GM23338 (cell line): ENCODE results near the gene ASAP2. TPM values are rescaled to one million over a fixed set of nuclear protein-coding genes. Genes with fewer than 3 reads are reported as not detected.

Experiments used
- ATAC-seq: fragments of 200-7000 bp; cut with Tn5 transposase; 3 replicates; pipeline ENCODE4 v1.9.1; 2020
- DNase-seq: peaks from one replicate; pipeline ENCODE4 v3.0.0-alpha.2; 2015; ENCODE audit warnings: low spot score
- H2AFZ ChIP-seq: fragments of 200-600 bp; sonication (generic); 2 replicates; pipeline ENCODE4 v1.8.0; 2016; ENCODE audit warnings: antibody characterized with exemption, mild to moderate bottlenecking, moderate library complexity
- H3F3A ChIP-seq: fragments of 200-600 bp; sonication (generic); replicated peaks from 2 replicates; pipeline ENCODE4 v1.8.0; 2017; ENCODE audit warnings: antibody characterized with exemption, mixed run types, low read depth
- H3K27ac ChIP-seq: fragments of 200-600 bp; sonication (generic); 2 replicates; pipeline ENCODE4 v1.6.1; 2016; ENCODE audit warnings: low read depth
- H3K27me3 ChIP-seq: fragments of 200-600 bp; sonication (generic); 2 replicates; pipeline ENCODE4 v1.8.0; 2016; ENCODE audit warnings: mild to moderate bottlenecking, mixed run types, moderate library complexity; ENCODE audit not compliant: insufficient read depth
- H3K36me3 ChIP-seq: fragments of 200-600 bp; sonication (generic); 2 replicates; pipeline ENCODE4 v1.8.0; 2016; ENCODE audit warnings: mild to moderate bottlenecking; ENCODE audit not compliant: insufficient read depth
- H3K4me1 ChIP-seq: fragments of 200-600 bp; sonication (generic); 2 replicates; pipeline ENCODE4 v1.8.0; 2016; ENCODE audit warnings: mild to moderate bottlenecking, moderate library complexity; ENCODE audit not compliant: insufficient read depth
- H3K4me2 ChIP-seq: fragments of 200-600 bp; sonication (generic); 2 replicates; pipeline ENCODE4 v1.7.1; 2017; ENCODE audit warnings: mixed run types
- H3K4me3 ChIP-seq: fragments of 200-600 bp; sonication (generic); 2 replicates; pipeline ENCODE4 v1.6.1; 2016; ENCODE audit warnings: mixed run types
- H3K79me2 ChIP-seq: fragments of 200-600 bp; sonication (generic); replicated peaks from 2 replicates; pipeline ENCODE4 v1.8.0; 2017; ENCODE audit warnings: mild to moderate bottlenecking; ENCODE audit not compliant: insufficient read depth
- H3K9me2 ChIP-seq: fragments of 200-600 bp; sonication (generic); 2 replicates; pipeline ENCODE4 v1.8.0; 2017; ENCODE audit not compliant: insufficient read depth
- H4K20me1 ChIP-seq: fragments of 200-600 bp; sonication (generic); replicated peaks from 2 replicates; pipeline ENCODE4 v1.8.0; 2017; ENCODE audit warnings: mild to moderate bottlenecking; ENCODE audit not compliant: insufficient read depth
- H3K27ac Mint-ChIP-seq: 2 replicates; pipeline ENCODE4 v1.8.0; 2020; ENCODE audit warnings: inconsistent platforms, mild to moderate bottlenecking, moderate library complexity, mixed read lengths
- H3K27me3 Mint-ChIP-seq: 3 replicates; pipeline ENCODE4 v1.8.0; 2022; ENCODE audit warnings: low read depth, mild to moderate bottlenecking, moderate library complexity, mixed read lengths, inconsistent platforms; ENCODE audit not compliant: insufficient read depth, poor library complexity
- H3K36me3 Mint-ChIP-seq: 3 replicates; pipeline ENCODE4 v1.8.0; 2021; ENCODE audit warnings: low read depth, mild to moderate bottlenecking, inconsistent platforms, moderate library complexity, mixed read lengths
- H3K4me1 Mint-ChIP-seq: 3 replicates; pipeline ENCODE4 v1.8.0; 2020; ENCODE audit warnings: mild to moderate bottlenecking, inconsistent platforms, mixed read lengths
- H3K4me3 Mint-ChIP-seq: 3 replicates; pipeline ENCODE4 v1.8.0; 2021; ENCODE audit warnings: moderate library complexity, mild to moderate bottlenecking, inconsistent platforms, mixed read lengths
- H3K9me3 Mint-ChIP-seq: 3 replicates; pipeline ENCODE4 v1.8.0; 2020; ENCODE audit warnings: moderate library complexity, mild to moderate bottlenecking, inconsistent platforms, mixed read lengths
- CREB1 ChIP-seq: fragments of 250-450 bp; sonication (Bioruptor Pico); IDR thresholded peaks from 2 replicates; pipeline ENCODE4 v1.5.0; 2020; ENCODE audit warnings: low read depth, mild to moderate bottlenecking, moderate library complexity
- ETS1 ChIP-seq: IDR thresholded peaks from 2 replicates; pipeline ENCODE4 v1.6.1; 2016; ENCODE audit warnings: antibody characterized with exemption
- EZH2phosphoT487 ChIP-seq: fragments of 200-600 bp; sonication (generic); IDR thresholded peaks from one replicate; pipeline ENCODE4 v1.8.1; 2018; ENCODE audit warnings: antibody characterized with exemption; ENCODE audit not compliant: unreplicated experiment
- JUNB ChIP-seq: IDR thresholded peaks from one replicate; pipeline ENCODE4 v1.6.1; 2016; ENCODE audit warnings: antibody characterized with exemption; ENCODE audit not compliant: unreplicated experiment
- NANOG ChIP-seq: IDR thresholded peaks from 2 replicates; pipeline ENCODE4 v1.6.1; 2016; ENCODE audit warnings: antibody characterized with exemption, borderline replicate concordance
- ZNF462 ChIP-seq: fragments of 250-450 bp; sonication (Bioruptor Pico); IDR thresholded peaks from 2 replicates; pipeline ENCODE4 v1.5.0; 2020; ENCODE audit warnings: mild to moderate bottlenecking, moderate library complexity
- polyA plus RNA-seq: library from polyadenylated mRNA; unstranded; fragments of >200 nt; fragmentation: Nextera tagmentation; extraction: Ambion mirVana; gene quantifications from 2 replicates; pipeline ENCODE4 v1.2.1, GENCODE V29; 2016
- total RNA-seq: library from RNA; depleted of rRNA; stranded (reverse); fragments of >200 nt; shearing (Covaris generic); gene quantifications from 2 replicates; pipeline ENCODE4 v1.2.3, GENCODE V29; 2014
- TF ChIP-seq, protein P1 (sequence below), 2 experiments: fragments of 200-600 bp in 1 of 2; sonication (generic) in 1 of 2; conservative IDR thresholded peaks; 2 replicates each; pipeline versions ENCODE4 v1.5.1 to v1.6.1; 2016 to 2017; ENCODE audit warnings: antibody characterized with exemption in 2 of 2, low read depth in 2 of 2, mild to moderate bottlenecking in 2 of 2, moderate library complexity in 1 of 2

The ASAP2 gene
- total and polyA plus RNA-seq, 2 experiments from 2014 or later, result 2.6 to 15.6 TPM

- TF ChIP-seq, protein P1, sequence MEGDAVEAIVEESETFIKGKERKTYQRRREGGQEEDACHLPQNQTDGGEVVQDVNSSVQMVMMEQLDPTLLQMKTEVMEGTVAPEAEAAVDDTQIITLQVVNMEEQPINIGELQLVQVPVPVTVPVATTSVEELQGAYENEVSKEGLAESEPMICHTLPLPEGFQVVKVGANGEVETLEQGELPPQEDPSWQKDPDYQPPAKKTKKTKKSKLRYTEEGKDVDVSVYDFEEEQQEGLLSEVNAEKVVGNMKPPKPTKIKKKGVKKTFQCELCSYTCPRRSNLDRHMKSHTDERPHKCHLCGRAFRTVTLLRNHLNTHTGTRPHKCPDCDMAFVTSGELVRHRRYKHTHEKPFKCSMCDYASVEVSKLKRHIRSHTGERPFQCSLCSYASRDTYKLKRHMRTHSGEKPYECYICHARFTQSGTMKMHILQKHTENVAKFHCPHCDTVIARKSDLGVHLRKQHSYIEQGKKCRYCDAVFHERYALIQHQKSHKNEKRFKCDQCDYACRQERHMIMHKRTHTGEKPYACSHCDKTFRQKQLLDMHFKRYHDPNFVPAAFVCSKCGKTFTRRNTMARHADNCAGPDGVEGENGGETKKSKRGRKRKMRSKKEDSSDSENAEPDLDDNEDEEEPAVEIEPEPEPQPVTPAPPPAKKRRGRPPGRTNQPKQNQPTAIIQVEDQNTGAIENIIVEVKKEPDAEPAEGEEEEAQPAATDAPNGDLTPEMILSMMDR (conservative IDR thresholded peaks at IDR 0.05; ENCODE audit: low read depth in 2 of 2), result no peak
- TF ChIP-seq JUNB, result no peak
- TF ChIP-seq ZNF462 (CRISPR knock-in tag), result no peak
- no peak for TF ChIP-seq EZH2phosphoT487
- no peak for TF ChIP-seq CREB1 (CRISPR knock-in tag)
- TF ChIP-seq ETS1, result no peak
These were observed 128.1 kb downstream of the ASAP2 start (continued) for GRCh38 chr2:9334761-9335160.

DNA sequence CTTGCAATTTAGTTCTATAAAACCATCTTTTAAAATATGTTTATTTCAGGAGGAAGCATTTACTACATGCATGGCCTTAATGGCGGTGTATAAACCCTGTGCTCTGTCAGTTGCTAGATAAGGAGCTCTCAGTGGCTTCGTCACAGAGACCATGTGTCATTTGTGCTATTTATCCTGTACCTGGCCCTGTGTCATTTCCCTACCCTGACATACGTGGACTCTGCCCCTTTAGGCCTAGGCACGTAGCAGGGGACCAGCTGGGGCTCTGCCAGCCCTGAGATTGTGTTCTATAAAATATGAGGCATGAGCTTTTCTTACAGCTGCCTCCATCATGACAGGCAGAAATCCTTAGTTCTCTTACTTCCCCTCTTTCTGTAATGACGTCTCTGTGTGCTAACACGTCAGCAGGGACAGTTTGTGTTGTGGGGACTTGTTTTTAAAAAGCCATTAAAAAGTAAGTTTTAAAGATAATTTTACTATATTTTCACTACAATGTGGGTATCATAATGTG lies 128.8 kb downstream of the ASAP2 start:
- Histone ChIP-seq H4K20me1 (no peaks in the 10 kb centered on the region), H3K4me2 (no peak overlapping the region), H3K4me3 (no peak overlapping the region), H3F3A (no peaks in the 10 kb centered on the region), H3K4me1 (no peaks in the 10 kb centered on the region), H2AFZ (no peak overlapping the region), H3K9me2 (no peaks in the 10 kb centered on the region), H3K36me3 (no peaks in the 10 kb centered on the region), H3K79me2 (no peaks in the 10 kb centered on the region), H3K27me3 (no peaks in the 10 kb centered on the region), H3K27ac (no peak overlapping the region)
- H3K9me3 Mint-ChIP-seq, result no peaks in the 10 kb centered on the region
- no peak overlapping the region for H3K4me3 Mint-ChIP-seq
- no peak for DNase-seq
- no peaks in the 10 kb centered on the region for H3K4me1 Mint-ChIP-seq
- H3K36me3 Mint-ChIP-seq, result peaks cover 11% of the 10 kb centered on the region; the same call in 1 of the 3 replicates
- H3K27me3 Mint-ChIP-seq, result peaks cover 5% of the 10 kb centered on the region
- no peak for ATAC-seq
- no peak overlapping the region for H3K27ac Mint-ChIP-seq
- no peak for TF ChIP-seq NANOG
